ENCODE data around the gene CLMN. TPM values are rescaled to one million over a fixed set of nuclear protein-coding genes. Genes with fewer than 3 reads are reported as not detected.
A peak's percentile ranks its signal among the peaks of the same experiment; 100 is the strongest.

The CLMN gene
- total RNA-seq, result 10 to 100 TPM in 1 of 4 donors, 1 to 10 TPM in 3; 3.3 to 14.1 (median 5.1) TPM

DNA sequence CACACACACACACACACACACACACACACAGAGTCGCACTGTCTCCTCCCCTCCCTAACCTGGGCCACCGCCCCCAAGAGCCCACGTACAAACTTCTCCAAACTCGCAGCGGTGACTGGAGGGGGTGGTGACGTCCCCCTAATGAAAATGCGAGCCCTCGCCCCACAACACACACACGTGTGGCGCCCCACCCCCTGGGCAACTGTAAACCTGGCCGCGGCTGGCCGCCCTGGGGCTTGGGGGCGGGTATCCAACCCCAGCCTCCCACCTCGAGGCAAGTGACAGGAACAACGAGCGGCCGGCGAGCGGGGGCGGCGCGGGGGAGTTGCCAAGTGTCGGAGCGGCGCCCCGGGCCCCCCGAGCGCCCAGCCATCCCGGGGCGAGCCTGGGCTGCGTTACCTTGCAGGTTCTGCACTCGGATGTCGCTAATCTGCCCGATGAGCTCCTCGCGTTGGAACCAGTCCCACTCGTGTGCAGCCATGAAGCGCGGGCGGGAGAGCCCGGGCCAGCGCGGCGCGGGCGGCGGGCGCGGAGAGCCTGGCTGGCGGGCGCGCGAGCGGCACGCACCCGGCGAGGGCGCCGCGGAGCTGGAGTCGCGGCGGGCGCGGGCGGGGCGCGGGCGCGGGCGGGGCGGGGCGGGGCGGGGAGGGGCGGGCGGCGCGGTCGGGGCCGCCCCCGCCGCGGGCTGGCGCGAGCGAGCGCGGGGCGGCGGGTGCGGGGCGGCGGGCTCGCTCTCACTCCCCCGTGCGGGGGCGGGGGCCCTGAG lies at the start of gene CLMN:
Gene CLMN (minus strand): TSS at position 597 of the 766 bp plus-strand sequence. CDS start 116 bp downstream, at position 481.
- no peak for DNase-seq
- Histone ChIP-seq H3K4me3 (peak within 1 kb of the TSS; percentile 56 to 97 (median 72)), H3K4me1 (peaks cover 15 to 88% (median 38%) of the 10 kb centered on the region in 3 donors), H3K36me3 (no peaks in the 10 kb centered on the region), H3K27ac (peak within 1 kb of the TSS; percentile 75 to 88 (median 82)), H3K9me3 (no peaks in the 10 kb centered on the region), H3K27me3 (peaks cover 0 to 14% (median 0%) of the 10 kb centered on the region in 4 donors)
- intact Hi-C loops (cut with DNase I), result no loop called here
- TF ChIP-seq POLR2A (IDR thresholded peaks at IDR 0.05) (peak in 1 of 4 donors; percentile 17), CTCF (IDR thresholded peaks at IDR 0.05) (no peak)
- 0% methylated on average over 3 to 4 of the region's 98 CpGs for WGBS, 2 donors

GRCh38 chr14:95365401-95365800 lies 45.7 kb upstream of the CLMN start:
- DNase-seq, result no peak
- H3K27me3 ChIP-seq, result peaks cover 0 to 47% (median 0%) of the 10 kb centered on the region in 4 donors
- intact Hi-C loops (cut with DNase I), result loop anchor here (10.0 kb wide), 1 partner anchor 191 kb away; no protein-coding TSS in a partner anchor
- H3K4me1 ChIP-seq, result peaks cover 0 to 16% (median 6%) of the 10 kb centered on the region in 3 donors
- H3K4me3 ChIP-seq, result no peak overlapping the region
- WGBS, 2 donors, result 63 to 82% methylated on average over 2 of the region's 2 CpGs
- H3K27ac ChIP-seq, result no peak overlapping the region
- H3K9me3 ChIP-seq, result no peaks in the 10 kb centered on the region
- TF ChIP-seq POLR2A (IDR thresholded peaks at IDR 0.05) (no peak), CTCF (IDR thresholded peaks at IDR 0.05) (no peak)
- H3K36me3 ChIP-seq, result no peaks in the 10 kb centered on the region

- intact Hi-C loops (cut with DNase I), result loop anchor here (10.0 kb wide), 1 partner anchor 190 kb away; no protein-coding TSS in a partner anchor
- Histone ChIP-seq H3K9me3 (no peaks in the 10 kb centered on the region), H3K27me3 (peaks cover 0 to 48% (median 0%) of the 10 kb centered on the region in 4 donors), H3K27ac (no peak overlapping the region), H3K36me3 (no peaks in the 10 kb centered on the region), H3K4me3 (no peak overlapping the region), H3K4me1 (peaks cover 0 to 16% (median 6%) of the 10 kb centered on the region in 3 donors)
- WGBS, 2 donors, result 71 to 86% methylated on average over 4 to 6 of the region's 7 CpGs
- TF ChIP-seq POLR2A (IDR thresholded peaks at IDR 0.05) (no peak), CTCF (IDR thresholded peaks at IDR 0.05) (no peak)
- DNase-seq, result no peak
Observed at GRCh38 chr14:95364481-95365209, 44.9 kb upstream of the CLMN start.

DNA sequence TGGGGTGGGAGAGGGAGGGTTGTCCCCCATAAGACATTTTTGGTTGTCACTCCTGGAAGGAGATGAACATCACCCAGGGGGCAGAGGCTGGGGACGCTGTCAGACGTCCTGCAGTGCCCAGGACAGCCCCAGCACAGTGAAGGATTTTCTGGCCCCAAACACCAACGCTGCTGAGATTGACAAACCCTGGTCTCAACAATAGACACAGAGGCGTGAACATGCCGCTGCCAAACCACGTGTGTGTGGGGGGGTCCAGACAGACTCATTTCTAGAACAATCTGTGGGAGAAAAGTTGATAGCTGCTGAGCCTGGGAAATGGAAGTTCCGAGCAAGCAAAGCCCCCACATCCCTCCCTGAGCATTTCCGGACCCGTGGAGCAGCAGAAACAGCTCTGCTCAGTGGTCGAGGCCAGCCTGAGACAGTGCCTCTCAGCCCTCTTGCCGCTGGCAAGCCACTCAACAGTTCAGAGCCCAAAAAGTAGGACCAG lies 43.8 kb upstream of the CLMN start:
- Histone ChIP-seq H3K9me3 (no peaks in the 10 kb centered on the region), H3K27ac (no peak overlapping the region), H3K27me3 (peaks cover 0 to 48% (median 0%) of the 10 kb centered on the region in 4 donors), H3K4me1 (peaks cover 0 to 16% (median 6%) of the 10 kb centered on the region in 3 donors), H3K36me3 (no peaks in the 10 kb centered on the region), H3K4me3 (no peak overlapping the region)
- intact Hi-C loops (cut with DNase I), result loop anchor here (10.0 kb wide), 1 partner anchor 189 kb away; no protein-coding TSS in a partner anchor
- no peak for TF ChIP-seq POLR2A (IDR thresholded peaks at IDR 0.05)
- no peak for TF ChIP-seq CTCF (IDR thresholded peaks at IDR 0.05)
- DNase-seq, result no peak
- WGBS, 2 donors, result 75% methylated on average over 7 to 8 of the region's 11 CpGs
